HG03045 (cell line): ENCODE results near the gene PLLP.
"Not testable (repeated sequence)": the region's sequence is repeated elsewhere in the genome, so short reads cannot be mapped to it uniquely, and the experiment has no call there.

ENCODE experiments used
- ATAC-seq: cut with Tn5 transposase; IDR thresholded peaks from one replicate; pipeline ENCODE4 v1.9.1; 2021; ENCODE audit warnings: mild to moderate bottlenecking, moderate library complexity; ENCODE audit not compliant: unreplicated experiment

The PLLP gene

GRCh38 chr16:57275946-57276345 lies 8.5 kb downstream of the PLLP start:
- ATAC-seq, result not testable (repeated sequence)

GRCh38 chr16:57273826-57274225 lies 10.6 kb downstream of the PLLP start:
- ATAC-seq, result no peak

DNA sequence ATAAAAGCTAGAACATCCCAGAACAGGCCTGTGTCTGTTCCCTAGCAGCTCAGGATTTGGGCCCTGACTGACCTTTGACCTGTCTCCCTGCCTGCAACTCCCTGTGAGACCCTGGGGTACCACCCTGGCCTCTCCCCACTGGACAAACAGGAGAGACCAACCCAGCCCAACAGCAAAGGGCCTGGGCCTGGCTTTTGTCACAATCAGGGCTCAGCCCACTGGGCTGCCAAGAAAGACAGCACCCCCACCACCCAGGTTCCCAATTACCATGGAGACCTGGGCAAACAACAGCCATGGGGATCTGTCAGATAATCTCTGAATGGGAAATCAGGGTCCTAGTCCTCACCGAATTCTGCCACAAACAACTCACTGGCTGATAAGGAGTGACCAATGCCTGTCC lies 11.1 kb downstream of the PLLP start:
- ATAC-seq, result no peak

GRCh38 chr16:57271867-57272495 lies 12.5 kb downstream of the PLLP start:
- no peak for ATAC-seq

GRCh38 chr16:57271063-57271345 lies 13.5 kb downstream of the PLLP start:
- ATAC-seq, result no peak

DNA sequence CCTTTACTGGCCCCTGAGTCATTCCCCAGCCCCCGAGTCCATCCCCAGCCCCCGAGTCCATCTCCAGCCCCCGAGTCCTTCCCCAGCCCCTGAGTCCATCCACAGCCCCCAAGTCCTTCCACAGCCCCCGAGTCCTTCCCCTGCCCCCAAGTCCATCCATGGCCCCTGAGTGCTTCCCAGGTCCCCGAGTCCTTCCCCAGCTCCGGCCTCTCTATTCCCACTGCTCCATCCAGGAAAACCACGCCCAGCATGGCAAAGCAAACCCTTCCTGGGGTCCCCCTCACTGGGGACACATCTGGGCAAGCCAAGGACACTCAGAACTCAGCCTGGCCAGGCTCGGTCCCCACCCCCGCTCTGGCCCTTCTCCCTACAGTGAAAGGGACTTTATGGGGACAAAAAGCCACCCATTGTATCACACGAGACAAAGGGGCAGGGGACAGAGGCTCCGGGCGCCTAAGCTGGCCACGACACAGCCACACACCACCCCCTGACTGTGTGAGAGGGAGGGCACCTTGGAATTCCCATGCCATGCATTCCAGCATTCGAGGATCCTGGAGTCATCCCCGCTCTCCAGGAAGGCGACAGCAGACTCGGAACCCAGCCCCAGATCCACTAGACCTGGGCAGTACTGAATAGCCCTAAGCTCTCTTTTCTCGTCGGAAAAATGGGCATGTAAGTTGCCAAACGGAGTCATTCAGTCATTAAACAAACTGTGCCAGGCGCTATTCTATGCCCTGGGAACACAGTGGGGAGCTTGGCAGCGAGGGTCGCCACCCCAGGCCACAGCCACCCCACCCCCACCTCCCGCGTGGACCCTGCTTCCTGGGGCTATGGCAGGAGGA lies 14.0 kb downstream of the PLLP start:
- no peak for ATAC-seq

- ATAC-seq, result no peak
These were observed 15.4 kb downstream of the PLLP start for GRCh38 chr16:57268804-57269800.

- not testable (repeated sequence) for ATAC-seq
These were observed 17.1 kb downstream of the PLLP start for GRCh38 chr16:57267343-57267742.

DNA sequence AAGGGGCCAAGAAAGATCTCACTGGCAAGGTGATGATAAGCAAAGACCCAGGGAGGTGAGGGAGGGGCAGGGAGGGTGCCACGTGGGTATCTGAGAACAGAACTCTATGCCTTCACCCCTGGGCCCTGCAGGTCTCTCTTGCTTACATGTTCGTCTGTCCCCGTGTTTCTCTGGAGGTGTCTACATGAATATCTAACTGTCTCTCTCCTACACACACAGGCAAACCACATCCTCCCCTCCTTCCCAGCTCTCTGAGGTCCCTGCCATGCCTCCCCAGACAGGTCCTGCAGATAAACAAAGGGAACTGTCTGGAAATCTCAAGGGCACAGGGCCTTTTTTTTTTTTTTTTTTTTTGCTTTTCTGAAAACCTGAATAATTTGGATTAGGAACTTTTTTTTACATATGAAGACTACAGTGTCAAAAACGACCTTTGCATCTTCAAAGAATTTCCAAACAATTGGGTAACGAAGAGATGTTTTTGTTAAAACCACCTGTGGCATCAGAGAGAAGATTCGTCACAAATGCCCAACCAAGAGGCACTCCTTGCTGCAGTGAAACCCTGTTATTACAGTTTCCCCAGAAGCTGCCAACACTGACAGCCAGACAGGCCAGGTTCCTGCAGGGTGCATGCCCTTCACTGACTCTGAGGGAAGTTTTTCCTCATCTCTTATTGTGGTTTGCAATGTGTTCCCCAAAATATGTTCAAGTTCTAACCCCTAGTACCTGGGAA lies 17.8 kb downstream of the PLLP start:
- no peak for ATAC-seq

GRCh38 chr16:57265850-57266530 lies 18.5 kb downstream of the PLLP start:
- ATAC-seq, result no peak

DNA sequence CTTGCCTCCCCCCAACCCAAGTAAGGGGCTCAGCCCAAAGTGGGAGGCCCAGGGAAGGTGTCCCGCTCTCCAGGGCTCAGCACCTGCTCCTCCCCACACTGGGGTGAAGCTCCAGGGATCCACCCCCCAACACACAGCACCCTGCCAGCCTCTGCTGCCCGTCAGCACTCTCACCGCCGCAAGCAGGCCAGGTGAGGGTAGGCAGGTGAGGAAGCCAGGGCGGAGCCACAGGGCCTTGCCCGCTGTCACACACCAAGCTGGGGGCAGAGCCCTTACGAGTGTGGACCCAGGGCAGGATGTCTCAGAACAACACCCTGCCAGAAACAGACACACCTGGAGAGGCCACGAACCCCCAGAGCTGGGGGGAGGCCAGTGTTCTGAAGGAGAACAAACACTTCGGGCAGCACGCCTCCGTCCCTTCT lies 19.5 kb downstream of the PLLP start:
- ATAC-seq, result no peak

GRCh38 chr16:57264381-57264780 lies 20.1 kb downstream of the PLLP start:
- ATAC-seq, result no peak

- ATAC-seq, result no peak
These were observed 20.7 kb downstream of the PLLP start for GRCh38 chr16:57263541-57264351.

- no peak for ATAC-seq
These were observed 21.5 kb downstream of the PLLP start for GRCh38 chr16:57262841-57263540.

DNA sequence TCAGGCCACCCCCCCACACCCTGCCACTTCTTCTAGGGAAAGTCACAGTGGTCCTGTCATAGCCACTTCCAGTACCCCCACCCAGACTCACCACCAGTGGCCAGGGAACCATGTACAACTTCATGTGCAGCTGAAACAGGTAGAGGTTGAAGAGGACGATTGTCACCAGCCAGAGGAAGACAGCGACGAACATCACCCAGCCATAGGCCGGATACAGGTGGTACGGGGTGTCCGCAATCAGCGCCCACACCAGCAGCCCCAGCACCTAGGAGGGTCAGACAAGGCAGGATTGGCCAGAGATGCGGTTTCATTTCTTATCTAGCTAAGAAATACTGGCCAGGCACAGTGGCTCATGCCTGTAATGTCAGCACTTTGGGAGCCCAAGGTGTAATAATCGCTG lies 22.7 kb downstream of the PLLP start:
- no peak for ATAC-seq

DNA sequence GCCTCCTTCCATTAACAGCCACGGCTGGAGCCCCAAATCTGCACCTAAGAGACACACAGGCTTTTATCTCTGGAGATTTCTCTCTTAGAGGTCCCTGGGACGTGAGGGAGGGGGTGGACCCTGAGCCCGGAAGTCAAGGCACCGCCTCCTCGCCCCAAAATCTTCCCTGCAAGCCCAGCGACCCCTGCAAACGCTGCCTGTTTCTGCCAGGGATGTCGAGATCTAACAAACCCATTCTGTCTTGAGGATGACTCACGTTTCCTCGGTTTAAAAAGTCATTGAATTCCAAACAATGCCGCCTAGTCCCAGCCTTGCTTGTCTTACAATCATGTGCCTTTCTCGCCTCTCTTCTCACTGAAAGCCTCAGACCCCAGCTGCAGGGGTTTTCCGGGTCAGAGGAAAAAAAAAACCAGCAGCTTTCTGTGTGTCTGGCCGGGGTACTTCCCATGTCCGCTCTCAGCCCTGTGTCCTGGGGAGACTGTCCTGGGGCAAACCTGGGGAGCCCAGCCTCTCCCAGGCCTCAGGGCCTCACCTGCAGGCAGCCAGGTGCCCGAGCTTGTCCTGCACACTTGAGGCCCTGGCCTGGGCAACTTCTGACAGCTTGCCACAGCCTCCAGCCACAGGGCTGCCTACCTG lies 24.1 kb downstream of the PLLP start:
- ATAC-seq, result no peak

DNA sequence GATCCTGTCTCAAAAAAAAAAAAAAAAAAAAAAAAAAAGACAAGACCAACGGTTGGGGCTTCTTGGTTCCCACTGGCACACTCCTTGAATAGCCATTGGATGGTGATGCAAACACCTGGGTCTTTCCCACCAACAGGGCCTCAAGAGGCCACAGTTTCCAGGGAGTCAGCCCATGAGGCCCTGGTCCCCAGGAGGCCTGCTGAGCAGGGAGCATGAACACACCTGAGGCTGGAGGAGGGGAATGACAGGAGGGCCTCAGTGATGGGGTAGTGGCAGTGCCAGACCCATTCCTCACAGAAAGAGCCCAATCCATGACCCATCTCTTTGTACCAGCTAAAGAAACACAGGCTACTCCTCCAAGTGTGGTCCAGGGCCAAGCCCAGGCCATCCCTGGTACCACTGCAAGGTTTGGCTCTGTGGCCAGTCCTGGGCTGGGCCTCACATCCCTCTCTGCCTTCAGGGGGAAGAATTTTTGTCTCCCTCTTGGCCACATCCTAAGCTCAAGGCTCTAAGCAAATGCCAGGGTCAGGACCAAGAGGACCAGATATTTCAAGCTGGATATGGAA lies 25.5 kb downstream of the PLLP start:
- ATAC-seq, result no peak
